ENCODE data around the gene FAM53A.

GRCh38 chr4:1594871-1595788 lies 89.0 kb downstream of the FAM53A start:
- no peak for TF ChIP-seq POLR2A (IDR thresholded peaks at IDR 0.05)
- TF ChIP-seq, protein P1, sequence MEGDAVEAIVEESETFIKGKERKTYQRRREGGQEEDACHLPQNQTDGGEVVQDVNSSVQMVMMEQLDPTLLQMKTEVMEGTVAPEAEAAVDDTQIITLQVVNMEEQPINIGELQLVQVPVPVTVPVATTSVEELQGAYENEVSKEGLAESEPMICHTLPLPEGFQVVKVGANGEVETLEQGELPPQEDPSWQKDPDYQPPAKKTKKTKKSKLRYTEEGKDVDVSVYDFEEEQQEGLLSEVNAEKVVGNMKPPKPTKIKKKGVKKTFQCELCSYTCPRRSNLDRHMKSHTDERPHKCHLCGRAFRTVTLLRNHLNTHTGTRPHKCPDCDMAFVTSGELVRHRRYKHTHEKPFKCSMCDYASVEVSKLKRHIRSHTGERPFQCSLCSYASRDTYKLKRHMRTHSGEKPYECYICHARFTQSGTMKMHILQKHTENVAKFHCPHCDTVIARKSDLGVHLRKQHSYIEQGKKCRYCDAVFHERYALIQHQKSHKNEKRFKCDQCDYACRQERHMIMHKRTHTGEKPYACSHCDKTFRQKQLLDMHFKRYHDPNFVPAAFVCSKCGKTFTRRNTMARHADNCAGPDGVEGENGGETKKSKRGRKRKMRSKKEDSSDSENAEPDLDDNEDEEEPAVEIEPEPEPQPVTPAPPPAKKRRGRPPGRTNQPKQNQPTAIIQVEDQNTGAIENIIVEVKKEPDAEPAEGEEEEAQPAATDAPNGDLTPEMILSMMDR (IDR thresholded peaks at IDR 0.05): no peak
